ENCODE data around the gene ZNF366.
A peak's percentile ranks its signal among the peaks of the same experiment; 100 is the strongest.

The ZNF366 gene

DNA sequence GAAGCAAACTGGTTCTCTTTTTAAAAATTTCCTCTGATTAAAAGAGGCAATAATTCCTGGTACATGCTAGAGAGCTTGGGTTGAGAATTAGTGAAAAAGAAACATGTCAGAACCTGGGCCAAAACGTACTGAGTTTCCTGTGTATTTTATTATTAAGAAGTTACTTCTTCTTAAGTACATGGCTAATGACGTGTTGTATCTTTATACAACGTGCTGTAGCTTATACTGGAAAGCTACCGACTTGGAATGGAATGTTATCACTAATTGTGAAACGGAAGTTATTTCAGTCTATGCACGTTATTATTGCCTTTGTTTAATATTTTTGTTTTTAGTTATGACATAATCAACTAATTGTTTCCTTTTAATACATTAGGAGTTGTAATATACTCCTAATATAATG, 43.1 kb downstream of the ZNF366 start:
- DNase-seq: no peak

DNA sequence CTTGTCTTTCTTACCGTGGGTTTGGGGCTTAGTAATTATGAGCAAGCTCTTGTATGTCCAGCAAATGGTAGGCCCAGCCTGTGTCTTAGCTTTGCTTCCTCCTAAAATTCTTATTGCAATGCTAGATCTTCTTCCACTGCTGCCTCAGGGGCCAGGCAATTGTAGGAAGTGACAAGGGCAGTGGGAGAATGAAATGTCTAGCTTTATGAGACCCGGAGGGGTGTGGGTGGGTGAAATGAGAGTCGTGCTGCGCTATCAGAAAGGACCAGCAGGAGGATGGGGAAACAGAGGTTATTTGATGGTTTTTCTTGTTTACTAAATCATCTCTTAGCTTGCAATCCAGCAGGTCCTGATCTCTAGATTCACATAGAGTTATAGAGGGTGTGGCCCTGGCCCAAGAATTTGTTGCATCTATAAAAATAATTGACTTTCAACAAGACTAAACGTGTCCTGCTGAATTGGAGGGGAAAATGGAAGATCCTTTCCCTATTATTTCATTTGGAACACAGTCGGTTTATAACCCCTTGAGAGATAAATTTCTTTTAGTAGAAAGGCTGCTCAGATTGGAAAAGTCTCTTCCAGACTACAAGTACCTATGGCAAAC, 43.7 kb downstream of the ZNF366 start:
- no peak for DNase-seq

DNA sequence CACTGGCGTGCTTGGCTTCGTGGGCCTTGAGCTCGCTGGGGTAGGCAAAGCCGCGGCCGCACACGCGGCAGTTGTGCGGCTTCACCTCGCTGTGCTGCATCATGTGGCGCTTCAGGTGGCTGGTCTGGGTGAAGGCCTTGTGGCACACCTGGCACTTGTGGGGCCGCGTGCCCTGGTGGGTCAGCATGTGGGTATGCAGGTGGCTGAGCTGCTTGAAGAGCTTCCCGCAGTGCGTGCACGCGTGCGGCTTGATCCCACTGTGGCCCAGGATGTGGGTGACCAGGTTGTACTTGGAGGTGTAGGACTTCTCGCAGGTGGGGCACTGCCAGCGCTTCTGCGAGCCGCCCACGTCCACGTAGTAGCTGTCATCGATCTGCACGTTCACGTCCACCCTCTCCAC, 46.8 kb downstream of the ZNF366 start:
- no peak for DNase-seq

DNA sequence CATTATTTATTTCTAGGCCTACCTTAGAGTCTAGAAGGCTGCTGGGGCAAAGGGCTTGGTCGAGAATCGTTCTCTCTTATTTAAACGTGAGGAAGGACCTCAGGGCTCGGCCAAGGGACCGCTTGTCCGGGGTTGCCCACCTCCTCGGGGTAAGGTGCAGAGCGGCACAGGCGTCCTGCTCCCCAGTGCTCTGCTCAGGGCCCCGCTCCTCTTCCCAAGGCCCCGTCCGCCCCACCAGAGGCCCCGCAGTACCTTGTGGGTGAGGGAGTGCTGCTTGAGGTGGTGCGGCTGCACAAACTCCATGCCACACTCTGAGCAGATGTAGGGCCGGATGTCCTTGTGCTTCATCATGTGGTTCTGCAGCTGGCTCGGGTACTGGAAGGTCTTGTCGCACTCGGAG, 47.3 kb downstream of the ZNF366 start:
- no peak for DNase-seq

DNA sequence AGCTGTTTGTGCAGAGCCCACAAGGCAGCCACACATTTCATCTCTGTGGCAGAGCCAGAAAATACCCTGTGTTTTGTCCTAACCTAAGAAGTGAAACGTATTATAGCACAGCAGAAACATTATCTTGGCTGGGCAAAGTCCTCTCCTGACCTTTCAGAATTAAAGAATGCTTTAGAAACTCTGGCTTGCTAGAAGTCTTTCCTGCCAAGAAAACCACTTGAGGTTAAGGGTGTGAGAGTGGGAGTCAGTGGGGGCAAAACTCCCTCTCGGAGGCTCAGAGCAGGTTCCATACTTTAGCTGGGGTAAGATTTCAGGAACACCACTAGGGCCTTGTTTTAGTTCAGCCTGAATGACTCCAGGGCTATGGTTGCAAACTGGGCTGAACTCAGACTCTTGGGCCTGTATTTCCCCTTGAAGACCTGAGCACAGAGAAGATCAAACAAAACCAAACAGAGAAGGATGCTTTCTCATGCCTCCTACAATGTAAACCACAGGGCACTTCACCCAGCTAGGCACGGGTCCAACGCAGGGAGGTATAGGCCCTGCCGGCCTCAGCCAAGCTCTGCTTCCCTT, 48.0 kb downstream of the ZNF366 start:
- no peak for DNase-seq

DNA sequence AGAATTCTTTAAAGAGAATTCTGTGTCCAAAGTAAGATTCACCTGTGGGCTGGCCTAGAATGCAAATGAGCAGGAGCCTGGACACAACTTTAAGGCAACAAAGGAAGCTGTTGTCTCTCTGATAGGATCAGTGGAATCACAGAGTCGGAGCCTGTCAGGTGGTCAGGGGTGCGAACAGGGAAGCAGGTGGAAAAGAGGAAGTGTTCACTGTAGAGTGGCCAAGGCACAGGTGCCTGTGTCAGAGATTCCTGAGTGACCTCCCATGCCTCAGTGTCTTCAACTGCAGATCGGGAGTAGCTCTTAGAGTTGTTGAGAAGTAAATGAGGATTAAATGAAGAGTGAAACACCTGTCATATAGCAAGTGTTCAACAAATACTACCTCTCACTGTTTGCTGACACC, 48.8 kb downstream of the ZNF366 start:
- DNase-seq: no peak

DNA sequence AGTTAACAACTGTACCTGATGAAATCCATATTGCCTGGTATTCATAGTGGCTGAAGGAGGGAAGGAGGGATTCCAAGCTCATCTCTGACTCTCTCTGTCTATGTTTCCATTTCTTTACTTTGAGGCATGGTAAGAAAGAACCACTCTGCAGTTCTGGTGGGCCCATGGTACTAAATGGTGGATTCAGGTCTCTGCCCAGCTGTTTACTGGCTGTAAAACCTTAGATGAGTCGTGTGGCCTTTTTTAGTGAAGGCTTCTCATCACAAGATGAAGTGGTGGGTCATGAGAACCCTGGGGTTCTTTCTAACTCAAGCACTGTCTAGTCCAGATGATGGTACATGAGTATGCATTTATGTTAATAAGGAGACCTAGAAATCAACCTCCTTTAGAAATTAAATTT, 49.7 kb downstream of the ZNF366 start:
- DNase-seq: no peak

- DNase-seq: no peak
Measured at GRCh38 chr5:72456391-72457074, 50.7 kb downstream of the ZNF366 start.

DNA sequence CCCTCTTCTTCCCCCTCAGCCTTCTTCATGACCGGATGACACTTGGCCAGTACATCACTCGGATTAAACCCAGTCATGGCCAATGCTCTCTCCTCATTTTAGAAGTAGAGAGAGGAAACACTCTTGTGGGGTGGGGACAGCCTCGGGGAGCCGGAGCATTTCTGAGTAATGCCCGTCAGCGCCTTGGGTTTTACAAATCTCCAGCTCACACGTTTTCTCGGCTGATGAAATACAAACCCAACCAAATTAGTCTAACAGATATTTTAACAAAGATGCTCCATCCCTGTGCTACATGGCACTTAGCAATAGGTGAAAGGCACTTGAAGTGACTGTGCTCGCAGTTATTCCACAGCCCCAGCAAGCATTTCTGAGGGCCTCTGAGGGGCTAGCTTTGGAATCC, 51.7 kb downstream of the ZNF366 start:
- DNase-seq: no peak

DNA sequence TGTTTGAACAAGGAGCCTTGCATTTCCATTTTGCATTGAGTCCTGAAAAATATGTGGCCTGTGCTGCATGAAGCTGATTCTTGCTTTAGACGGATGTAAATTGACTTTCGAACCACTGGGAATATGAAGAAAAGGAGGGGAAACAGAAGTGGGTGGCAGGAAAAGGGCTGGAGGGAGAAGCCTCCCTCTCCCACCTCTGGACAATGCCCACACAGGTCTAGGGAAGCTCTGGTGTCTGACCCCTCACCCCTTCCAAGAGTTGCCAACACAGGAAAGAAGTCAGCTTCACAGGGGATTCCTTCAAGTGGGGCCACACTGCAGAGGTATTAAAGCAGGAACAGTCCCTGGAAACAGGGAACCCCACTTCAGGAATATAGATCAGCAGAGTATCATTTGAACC, 52.2 kb downstream of the ZNF366 start:
- no peak for DNase-seq

GRCh38 chr5:72453246-72453775, 53.9 kb downstream of the ZNF366 start:
- DNase-seq: no peak

DNA sequence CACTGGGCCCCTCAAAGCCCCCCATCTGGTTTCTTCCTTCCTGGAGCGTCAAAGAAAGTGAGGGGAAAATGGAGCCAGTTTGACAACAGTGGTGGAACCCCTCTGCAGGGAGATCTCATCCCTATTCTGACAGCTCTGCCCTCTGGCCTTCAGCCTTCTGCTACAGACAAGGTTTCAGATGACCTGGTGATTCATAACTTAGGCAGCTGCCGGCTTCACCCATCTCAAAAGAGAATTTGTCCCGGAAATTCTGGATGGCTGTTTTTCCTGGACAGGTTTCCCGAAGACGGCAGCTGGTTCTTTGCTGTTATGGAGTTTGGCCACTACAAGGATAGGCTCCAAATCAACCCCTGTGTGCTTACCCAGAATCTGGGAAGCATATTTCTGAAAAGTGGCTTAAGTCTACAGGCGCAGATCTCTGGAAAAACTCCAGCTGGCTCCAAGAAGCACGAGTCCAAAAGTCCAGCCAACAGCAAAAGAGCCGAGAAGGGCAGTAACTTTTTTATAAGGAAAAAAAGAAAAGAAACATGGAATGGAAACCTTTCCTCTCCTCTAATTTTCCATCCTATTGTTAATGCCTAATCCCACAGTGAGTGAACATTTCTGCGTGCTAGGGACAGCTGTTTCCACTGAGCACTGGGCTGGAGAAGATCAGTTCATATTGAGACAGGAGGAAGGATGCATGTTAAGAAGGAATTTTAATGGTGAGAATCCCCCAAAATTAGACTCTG, 54.5 kb downstream of the ZNF366 start:
- peak in 1 of 2 experiments; percentile 42 for DNase-seq

DNA sequence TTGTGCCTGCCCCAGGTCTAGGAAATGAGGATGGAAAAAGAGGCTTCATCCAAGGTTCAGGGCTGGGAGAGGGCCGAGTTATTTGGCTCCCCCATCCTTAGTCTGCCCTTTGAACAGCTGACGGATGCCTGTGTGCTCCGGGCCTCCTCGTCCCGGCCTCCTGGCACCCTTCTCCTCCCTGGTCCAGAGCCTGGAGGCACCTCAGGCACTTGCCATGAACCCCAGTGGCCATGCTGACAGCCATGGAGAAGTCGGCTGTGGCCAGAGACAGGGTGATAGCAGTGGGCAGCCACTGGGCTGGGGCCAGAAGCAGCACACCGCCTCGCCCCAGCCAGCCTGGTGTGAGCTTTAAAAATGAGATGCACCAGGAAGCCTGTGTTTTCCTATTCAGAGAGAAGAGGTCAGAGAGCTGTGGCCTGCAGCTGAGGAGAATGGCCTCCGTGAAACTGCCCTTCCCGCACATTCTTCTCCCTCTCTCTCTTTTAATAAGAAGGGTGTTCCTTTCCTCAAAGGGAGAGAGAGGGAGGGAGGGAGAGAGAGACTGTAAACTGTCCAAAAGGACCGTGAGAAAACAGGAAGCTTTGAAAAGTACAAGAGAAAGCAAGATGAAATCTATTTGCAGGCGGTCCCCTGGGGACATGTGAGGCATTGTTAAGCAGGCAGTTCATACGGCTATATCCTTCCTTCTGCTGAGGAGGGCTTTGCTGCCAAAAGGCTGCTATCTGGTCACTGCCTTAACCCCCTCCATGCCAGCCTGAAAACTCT, 55.3 kb downstream of the ZNF366 start:
- no peak for DNase-seq

GRCh38 chr5:72448368-72448767, 58.8 kb downstream of the ZNF366 start:
- no peak for DNase-seq

DNA sequence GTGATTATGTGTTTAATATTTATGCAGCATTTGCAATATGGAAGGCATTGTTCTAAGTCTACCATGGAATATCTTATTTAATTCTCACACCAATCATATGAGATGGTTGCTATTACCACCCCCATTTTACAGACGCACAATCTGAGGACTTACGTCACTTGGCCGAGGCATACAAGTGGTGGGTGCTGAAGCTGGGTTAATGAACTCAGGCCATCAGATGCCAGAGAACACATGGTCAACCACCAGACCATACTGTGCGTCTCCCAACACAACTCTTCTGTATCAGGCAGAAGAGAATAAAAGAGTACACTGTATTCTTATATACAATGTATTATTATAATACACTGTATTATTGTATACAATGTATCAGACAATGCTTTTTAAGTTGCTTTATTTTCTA, 59.5 kb downstream of the ZNF366 start:
- no peak for DNase-seq

GRCh38 chr5:72445969-72446368, 61.2 kb downstream of the ZNF366 start:
- DNase-seq: no peak

DNA sequence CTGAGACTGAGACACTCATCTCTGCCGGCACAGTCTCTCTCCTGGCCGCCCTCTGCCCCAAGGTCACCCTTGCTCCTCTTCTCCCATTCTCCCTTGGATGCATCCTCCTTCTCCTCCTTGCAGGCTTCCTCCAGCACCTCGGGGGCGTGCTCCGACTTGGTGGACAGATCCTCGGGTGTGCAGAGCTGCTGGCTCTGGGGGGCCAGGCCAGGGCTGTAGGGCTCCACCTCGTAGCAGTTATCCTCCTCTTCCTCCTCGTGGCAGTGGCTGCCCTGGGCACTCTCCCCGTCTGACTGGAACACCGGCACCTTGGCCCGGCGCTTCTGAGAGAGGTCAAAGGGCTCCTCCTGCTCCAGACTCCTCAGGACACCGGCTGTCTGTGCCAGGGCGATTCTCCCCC, 63.3 kb downstream of the ZNF366 start:
- no peak for DNase-seq

GRCh38 chr5:72441862-72442540, 65.2 kb downstream of the ZNF366 start:
- peak; percentile 54 to 67 for DNase-seq

- no peak for DNase-seq
Measured at GRCh38 chr5:72441094-72441723, 66.0 kb downstream of the ZNF366 start.

DNA sequence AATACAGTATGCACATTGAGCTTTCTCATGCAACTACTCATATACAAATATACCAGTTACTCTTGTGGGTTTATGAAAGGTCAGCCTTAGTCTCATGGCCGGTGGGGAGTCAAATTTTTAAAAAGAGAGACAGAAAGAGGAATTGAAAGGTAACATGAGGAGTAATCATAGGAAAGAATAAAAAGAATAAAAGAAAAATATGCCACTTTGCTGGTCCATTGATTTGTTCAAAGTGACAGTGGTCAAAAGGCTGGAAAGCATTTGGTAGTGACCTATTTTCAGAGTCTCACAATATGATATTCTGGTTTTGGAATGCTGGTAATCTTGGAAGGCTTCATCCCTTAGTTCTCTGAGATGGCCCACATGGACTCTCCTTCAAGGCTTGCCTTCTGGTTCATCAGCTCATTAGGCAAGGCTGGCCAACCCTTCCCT, 67.0 kb downstream of the ZNF366 start:
- no peak for DNase-seq

DNA sequence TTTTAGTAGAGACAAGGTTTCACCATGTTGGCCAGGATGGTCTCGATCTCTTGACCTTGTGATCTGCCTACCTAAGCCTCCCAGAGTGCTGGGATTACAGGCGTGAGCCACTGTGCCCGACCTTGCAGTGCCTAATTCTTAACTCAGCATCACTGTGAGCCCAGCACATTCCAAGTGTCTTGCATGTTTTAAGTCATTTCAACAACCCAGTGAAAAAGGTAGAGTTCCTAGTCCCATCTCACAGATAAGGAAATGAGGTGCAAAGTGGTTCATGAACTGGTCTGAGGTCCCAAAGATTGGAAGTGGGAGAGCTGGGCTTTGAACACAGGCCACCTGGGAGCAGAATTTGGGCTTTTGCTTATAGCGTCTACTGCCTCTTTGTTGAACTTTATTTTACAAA, 68.0 kb downstream of the ZNF366 start:
- DNase-seq: no peak

- no peak for DNase-seq
Measured at GRCh38 chr5:72438141-72438540, 69.1 kb downstream of the ZNF366 start.

Data from SW 1271 (cell line).